IMR-90 (cell line): ENCODE measurements around the gene ADGRF3. TPM values are rescaled to one million over a fixed set of nuclear protein-coding genes. Genes with fewer than 3 reads are reported as not detected.
"Not testable (repeated sequence)": the region's sequence is repeated elsewhere in the genome, so short reads cannot be mapped to it uniquely, and the experiment has no call there.

Experiments used
- ATAC-seq: fragments of 200-7000 bp; cut with Tn5 transposase; 2 replicates; pipeline ENCODE4 v1.9.1; 2020; ENCODE audit warnings: low read depth, mild to moderate bottlenecking, moderate library complexity
- BruUV-seq: library from RNA; stranded (reverse); fragments of 400-500 nt; replicated peaks from 2 replicates; lab custom pipeline; 2021; lab: Mats Ljungman, UMichigan
- CTCF ChIA-PET: fragments of 300-600 bp; formaldehyde crosslinking; extraction: SDS; loops from one replicate; lab custom pipeline; 2021; ENCODE audit warnings: antibody characterized with exemption; lab: Yijun Ruan, JAX
- POLR2A ChIA-PET: fragments of 300-600 bp; sonication (Branson Sonifier 250); formaldehyde crosslinking; loops from one replicate; lab custom pipeline; 2022; ENCODE audit warnings: antibody characterized with exemption; ENCODE audit not compliant: unreplicated experiment; lab: Charles Lee
- DNase-seq: peaks from one replicate; pipeline ENCODE4 v3.0.0; 2013
- H2AFZ ChIP-seq: replicated peaks from 2 replicates; pipeline ENCODE3; 2013; ENCODE audit warnings: low read length, mild to moderate bottlenecking; ENCODE audit not compliant: poor library complexity
- H2AK5ac ChIP-seq: 2 replicates; pipeline ENCODE4 v1.6.1; 2013; ENCODE audit warnings: low read depth, low read length, inconsistent platforms
- H2AK9ac ChIP-seq: replicated peaks from 2 replicates; pipeline ENCODE3; 2013; ENCODE audit warnings: mild to moderate bottlenecking, low read depth, low read length, moderate library complexity; ENCODE audit not compliant: poor library complexity
- H2BK120ac ChIP-seq: 2 replicates; pipeline ENCODE4 v1.6.1; 2013; ENCODE audit warnings: low read depth, low read length, inconsistent platforms
- H2BK15ac ChIP-seq: 3 replicates; pipeline ENCODE4 v1.6.1; 2013; ENCODE audit warnings: low read depth, low read length, inconsistent platforms
- H2BK20ac ChIP-seq: 2 replicates; pipeline ENCODE4 v1.6.1; 2013; ENCODE audit warnings: low read depth, mild to moderate bottlenecking, inconsistent platforms, low read length, moderate library complexity
- H2BK5ac ChIP-seq: 2 replicates; pipeline ENCODE4 v1.6.1; 2013; ENCODE audit warnings: mild to moderate bottlenecking, low read depth, low read length, inconsistent platforms; ENCODE audit not compliant: poor library complexity, severe bottlenecking
- H3K14ac ChIP-seq: replicated peaks from 2 replicates; pipeline ENCODE4 v1.6.1; 2013; ENCODE audit warnings: low read depth, low read length, inconsistent platforms
- H3K18ac ChIP-seq: 2 replicates; pipeline ENCODE4 v1.6.1; 2013; ENCODE audit warnings: low read depth, low read length, control low read depth
- H3K23ac ChIP-seq: 2 replicates; pipeline ENCODE4 v1.6.1; 2013; ENCODE audit warnings: low read depth, low read length, inconsistent platforms
- H3K27ac ChIP-seq: 2 replicates; pipeline ENCODE4 v1.5.1; 2013; ENCODE audit warnings: mild to moderate bottlenecking, control low read depth, low read length; ENCODE audit not compliant: insufficient read depth
- H3K27me3 ChIP-seq: 2 replicates; pipeline ENCODE4 v1.6.1; 2013; ENCODE audit warnings: low read length; ENCODE audit not compliant: control insufficient read depth, insufficient read depth
- H3K36me3 ChIP-seq: 2 replicates; pipeline ENCODE4 v1.6.1; 2013; ENCODE audit warnings: low read length, mixed read lengths; ENCODE audit not compliant: control insufficient read depth, insufficient read depth
- H3K4ac ChIP-seq: 2 replicates; pipeline ENCODE4 v1.6.1; 2013; ENCODE audit warnings: low read depth, low read length, inconsistent platforms
- H3K4me1 ChIP-seq: 2 replicates; pipeline ENCODE4 v1.6.1; 2013; ENCODE audit warnings: low read length, mixed read lengths; ENCODE audit not compliant: control insufficient read depth, insufficient read depth
- H3K4me2 ChIP-seq: 2 replicates; pipeline ENCODE4 v1.6.1; 2013; ENCODE audit warnings: low read depth, mild to moderate bottlenecking, control low read depth, low read length, moderate library complexity
- H3K4me3 ChIP-seq: 2 replicates; pipeline ENCODE4 v1.5.1; 2013; ENCODE audit warnings: low read depth, mild to moderate bottlenecking, control low read depth, low read length, moderate library complexity; ENCODE audit not compliant: insufficient read depth
- H3K56ac ChIP-seq: 2 replicates; pipeline ENCODE4 v1.6.1; 2013; ENCODE audit warnings: low read length, inconsistent platforms; ENCODE audit not compliant: insufficient read depth; ENCODE audit errors: extremely low read depth
- H3K79me1 ChIP-seq, 2 experiments: 2 replicates each; pipeline ENCODE4 v1.6.1; 2013; ENCODE audit warnings: low read length in 2 of 2, inconsistent platforms in 1 of 2, low read depth in 1 of 2
- H3K9ac ChIP-seq: 2 replicates; pipeline ENCODE4 v1.6.1; 2013; ENCODE audit warnings: low read depth, low read length, control low read depth
- H3K9me1 ChIP-seq: 2 replicates; pipeline ENCODE4 v1.6.1; 2013; ENCODE audit warnings: low read length, inconsistent platforms; ENCODE audit not compliant: insufficient read depth
- H3K9me3 ChIP-seq: 2 replicates; pipeline ENCODE4 v1.6.1; 2013; ENCODE audit warnings: low read length; ENCODE audit not compliant: control insufficient read depth, insufficient read depth
- H4K20me1 ChIP-seq: 2 replicates; pipeline ENCODE4 v1.6.1; 2013; ENCODE audit warnings: low read length, inconsistent platforms; ENCODE audit not compliant: insufficient read depth
- H4K5ac ChIP-seq: 2 replicates; pipeline ENCODE4 v1.6.1; 2013; ENCODE audit warnings: mild to moderate bottlenecking, low read depth, low read length, control low read depth
- H4K8ac ChIP-seq, 2 experiments: 2 replicates each; pipeline ENCODE4 v1.6.1; 2013; ENCODE audit warnings: low read depth in 2 of 2, low read length in 2 of 2, control low read depth in 1 of 2, inconsistent platforms in 1 of 2
- H4K91ac ChIP-seq: 2 replicates; pipeline ENCODE4 v1.6.1; 2013; ENCODE audit warnings: low read depth, low read length, inconsistent platforms; ENCODE audit not compliant: insufficient read depth
- WGBS, 2 experiments: methylation state at CpG; one replicate each; pipeline versions ENCODE4 v1.1.5 to v1.1.7; 2013; ENCODE audit warnings: missing lambda C conversion rate in 2 of 2; ENCODE audit not compliant: insufficient read length in 1 of 2; ENCODE audit errors: extremely low coverage in 2 of 2; 5-methylcytosine and 5-hydroxymethylcytosine counted together
- dilution Hi-C: fragments of 300-500 bp; cut with HindIII; formaldehyde crosslinking; loops from one replicate; pipeline ENCODE4 v1.14.3; 2018; ENCODE audit warnings: low sequenced_read_pairs; ENCODE audit not compliant: unreplicated experiment
- in situ Hi-C: fragments of 300-500 bp; cut with MboI; formaldehyde crosslinking; loops from 3 replicates; pipeline ENCODE4 v1.14.3; 2019; ENCODE audit warnings: low sequenced_read_pairs, inconsistent platforms, mixed read lengths
- intact Hi-C: fragments of 100-400 bp; cut with micrococcal nuclease; formaldehyde crosslinking; loops from 2 replicates; pipeline ENCODE4 v1.10.0; 2022
- polyA plus RNA-seq, 3 experiments: library from polyadenylated mRNA; depleted of rRNA; stranded (reverse); fragments of >200 nt; gene quantifications; 2 replicates each; pipeline ENCODE4 v1.2.3, GENCODE V29; 2012; ENCODE audit warnings: low replicate concordance in 1 of 3
- total RNA-seq: library from RNA; depleted of rRNA; stranded (reverse); fragments of >200 nt; gene quantifications from 2 replicates; pipeline ENCODE4 v1.2.3, GENCODE V29; 2012; rRNA removed

Gene ADGRF3
- total and polyA plus RNA-seq, 2 of the 4 experiments (the other 2 are of a cell fraction): 0.15 TPM; not detected in 1

DNA sequence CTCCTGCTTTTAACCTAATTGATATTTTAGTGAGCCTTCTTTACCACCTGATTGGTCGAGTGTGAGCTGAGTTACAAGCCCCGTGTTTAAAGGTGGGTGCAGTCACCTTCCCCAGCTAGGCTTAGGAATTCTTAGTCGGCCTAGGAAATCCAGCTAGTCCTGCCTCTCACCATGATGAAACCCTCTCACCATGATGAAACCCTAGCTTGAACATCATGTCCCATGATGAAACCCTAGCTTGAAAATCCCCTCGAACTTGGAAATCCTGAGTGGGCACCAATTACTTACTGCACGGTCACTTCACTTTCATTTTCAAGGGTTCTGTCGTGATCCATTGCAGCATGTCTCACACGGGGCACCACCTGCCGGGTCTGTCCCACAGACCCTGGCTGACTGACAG lies 87.8 kb downstream of the ADGRF3 start:
- H3K79me1 ChIP-seq: peaks cover 4 to 17% of the 10 kb centered on the region in 2 experiments
- H3K9ac ChIP-seq, H3K4ac ChIP-seq, DNase-seq, in situ Hi-C loops, H4K91ac ChIP-seq, H3K23ac ChIP-seq, POLR2A ChIA-PET, H4K5ac ChIP-seq, H4K20me1 ChIP-seq, H3K27ac ChIP-seq, H3K4me1 ChIP-seq, H4K8ac ChIP-seq, H2BK20ac ChIP-seq, H3K9me1 ChIP-seq, H2AK5ac ChIP-seq, H3K14ac ChIP-seq, H3K4me3 ChIP-seq, ATAC-seq, H2BK120ac ChIP-seq, H3K9me3 ChIP-seq, H2BK15ac ChIP-seq, H3K56ac ChIP-seq, H2AK9ac ChIP-seq, dilution Hi-C loops, H2BK5ac ChIP-seq, H3K18ac ChIP-seq, H3K4me2 ChIP-seq, H3K27me3 ChIP-seq, BruUV-seq, H2AFZ ChIP-seq, intact Hi-C loops: not testable (repeated sequence)
- H3K36me3 ChIP-seq: peaks cover 21% of the 10 kb centered on the region
- 100% methylated on average over 1 of the region's 8 CpGs; no CpG with 5 or more reads in 1 of the 2 experiments for WGBS, 2 experiments
- CTCF ChIA-PET: interaction anchor here (0.6 kb wide), 1 partner anchor 647 kb away, joined by 5 read pairs; no protein-coding TSS in a partner anchor

Other genes starting within 250 kb of the ADGRF3 start
- 0.28 and 0.36 TPM in 2 replicates for gene GAREM2, start 173.7 kb downstream of the ADGRF3 start, total RNA-seq
- gene GAREM2, start 173.7 kb downstream of the ADGRF3 start, polyA plus RNA-seq (2012; rRNA removed): 1.7 and 1.8 TPM in 2 replicates
- 111 TPM in 2 replicates for gene HADHA, start 102.2 kb downstream of the ADGRF3 start, total RNA-seq
- gene HADHA, start 102.2 kb downstream of the ADGRF3 start, polyA plus RNA-seq (2012; rRNA removed): 50.4 and 52.7 TPM in 2 replicates
- gene HADHB, start 101.8 kb downstream of the ADGRF3 start, total RNA-seq: 79.8 and 80.5 TPM in 2 replicates
- gene HADHB, start 101.8 kb downstream of the ADGRF3 start, polyA plus RNA-seq (2012; rRNA removed): 62.0 and 67.9 TPM in 2 replicates
- 25.0 and 25.1 TPM in 2 replicates for gene SELENOI, start 646 bp downstream of the ADGRF3 start, total RNA-seq
- gene SELENOI, start 646 bp downstream of the ADGRF3 start, polyA plus RNA-seq (2012; rRNA removed): 3.6 and 5.1 TPM in 2 replicates
- under 0.01 and 0.18 TPM in 2 replicates for gene DRC1, start 55.1 kb upstream of the ADGRF3 start, total RNA-seq
- not detected in 2 replicates for gene DRC1, start 55.1 kb upstream of the ADGRF3 start, polyA plus RNA-seq (2012; rRNA removed)
- not detected in 2 replicates for gene OTOF, start 131.3 kb upstream of the ADGRF3 start, total RNA-seq
- gene OTOF, start 131.3 kb upstream of the ADGRF3 start, polyA plus RNA-seq (2012; rRNA removed): 0.03 TPM in 1 of 2 replicates, not detected in the other